C1 segment of cervical spinal cord (tissue), 14 donors: ENCODE measurements around the gene IL18R1.

Source experiments
- DNase-seq, 14 donors: peaks; one replicate each; lab custom pipeline; 2025; lab: John Stamatoyannopoulos, UW

The IL18R1 gene

GRCh38 chr2:102345329-102345920 lies 10.2 kb upstream of the IL18R1 start:
- no peak for DNase-seq

DNA sequence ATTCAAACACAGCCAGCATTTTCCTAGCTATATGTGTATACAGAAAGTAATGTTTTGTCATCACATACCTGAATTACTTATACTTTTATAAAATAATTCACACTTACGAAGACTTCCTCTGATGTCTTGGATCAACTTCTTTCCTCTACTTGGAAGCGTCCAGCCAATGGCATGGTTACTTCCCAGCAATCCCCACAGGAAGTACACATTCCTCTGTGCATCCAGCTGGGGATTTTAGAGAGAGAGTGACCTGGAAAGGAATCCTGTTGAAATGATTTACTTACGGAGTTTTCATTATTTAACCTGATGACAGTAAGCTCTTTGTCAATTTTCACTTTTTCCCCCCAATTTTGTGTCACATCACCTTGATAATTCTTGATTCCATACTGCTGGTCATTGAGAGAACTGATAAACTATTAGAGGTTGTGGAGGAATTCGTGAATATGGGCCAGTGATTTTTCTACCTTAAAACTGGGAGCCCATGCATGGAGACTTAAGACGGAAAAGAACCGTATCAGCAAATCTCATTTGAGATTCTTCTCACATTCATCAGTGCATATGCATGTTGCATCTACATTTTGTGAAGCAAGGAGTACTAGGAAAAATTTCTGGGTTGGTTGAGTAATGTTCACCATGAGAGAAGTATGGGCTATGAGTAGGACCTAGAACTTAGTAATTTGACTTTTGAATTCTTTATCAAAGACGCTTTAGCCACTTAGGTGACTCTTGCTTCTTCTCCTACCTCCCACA lies 9.0 kb upstream of the IL18R1 start:
- no peak for DNase-seq

DNA sequence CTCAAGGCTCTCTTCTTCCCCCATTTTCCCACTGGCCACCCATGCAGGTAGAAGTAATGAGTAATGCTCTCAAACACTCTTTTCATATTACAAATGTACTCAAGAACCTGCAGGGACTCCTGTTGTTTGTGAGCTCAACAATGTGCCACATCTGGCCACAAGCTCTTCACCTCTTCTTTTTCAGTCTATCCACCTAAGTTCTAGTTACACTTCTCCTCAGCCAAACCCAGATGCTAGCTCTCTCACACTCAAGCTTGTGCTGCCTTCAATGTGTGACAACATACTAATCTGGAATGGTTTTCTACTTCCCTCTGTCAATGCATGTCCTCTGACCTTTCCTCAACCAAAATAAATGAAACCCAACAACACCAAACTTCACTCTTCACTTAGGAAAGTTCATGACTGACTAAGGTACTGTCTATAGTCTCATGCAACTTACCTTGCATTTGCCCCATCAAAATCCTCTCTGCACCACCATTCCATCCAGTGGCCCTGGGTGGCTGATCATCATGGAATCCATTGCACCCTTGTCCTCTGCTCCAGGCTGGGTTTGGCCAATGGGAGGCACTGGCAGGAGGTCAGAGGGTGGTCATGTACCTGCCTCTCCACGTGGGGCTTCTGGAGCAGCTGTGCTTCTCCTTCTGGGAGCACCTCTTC lies 5.3 kb upstream of the IL18R1 start:
- no peak for DNase-seq

DNA sequence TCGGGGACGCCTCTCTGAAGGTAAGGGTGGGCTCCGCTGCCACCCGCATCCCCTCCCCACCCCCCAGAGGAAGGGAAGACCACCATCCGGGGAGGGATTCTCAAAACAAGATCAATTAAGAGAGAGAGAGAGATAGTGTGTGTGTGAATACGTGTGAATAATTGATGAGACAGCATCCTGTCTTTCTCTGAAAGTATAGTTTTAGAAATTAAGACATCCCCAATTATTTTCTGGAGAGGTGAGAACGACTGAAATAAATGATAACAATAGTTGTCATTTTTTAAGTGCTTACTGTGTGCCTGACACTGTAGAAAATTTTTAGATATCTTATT lies 751 bp downstream of the IL18R1 start:
- no peak for DNase-seq

GRCh38 chr2:102356741-102357140 lies 1.1 kb downstream of the IL18R1 start:
- DNase-seq = no peak

- no peak for DNase-seq
Observed at GRCh38 chr2:102357937-102358336, 2.3 kb downstream of the IL18R1 start.

DNA sequence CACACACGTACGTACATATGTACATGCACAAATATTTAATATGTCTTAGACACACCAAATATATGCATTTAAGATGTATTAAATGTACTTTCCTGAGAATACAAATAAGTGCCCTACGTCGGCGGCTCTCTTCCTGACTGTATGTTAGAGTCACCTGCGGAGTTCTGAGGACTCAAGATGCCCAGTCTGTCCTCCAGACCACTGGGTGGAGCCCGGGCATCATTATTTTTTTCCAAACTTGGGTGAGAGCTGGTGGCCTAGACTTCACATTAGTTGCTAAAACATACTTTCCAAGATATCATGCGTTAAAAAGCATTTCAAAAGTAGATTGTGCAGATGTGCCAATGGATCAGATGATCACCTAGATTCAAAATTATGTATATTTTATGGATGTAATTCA lies 2.9 kb downstream of the IL18R1 start:
- no peak for DNase-seq

DNA sequence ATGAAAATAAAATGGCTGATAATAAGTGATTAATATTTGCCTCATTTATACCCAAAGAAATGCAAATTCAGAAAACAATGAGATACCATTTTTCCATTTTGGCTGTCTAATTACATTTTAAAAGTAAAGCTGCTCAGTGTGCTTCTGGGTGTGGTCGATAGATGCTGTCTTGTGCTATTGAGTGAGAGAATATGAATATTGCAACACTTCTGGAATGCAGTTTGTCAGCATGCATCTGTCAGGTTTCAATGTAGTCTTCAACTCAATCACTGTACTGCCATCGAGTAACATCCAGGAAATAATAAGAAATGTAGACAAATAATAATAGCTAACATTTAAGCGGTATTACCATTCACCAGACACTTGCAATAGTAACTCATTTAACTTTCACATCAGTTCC lies 3.9 kb downstream of the IL18R1 start:
- no peak for DNase-seq

- DNase-seq = no peak
Observed at GRCh38 chr2:102361632-102362241, 6.1 kb downstream of the IL18R1 start.

DNA sequence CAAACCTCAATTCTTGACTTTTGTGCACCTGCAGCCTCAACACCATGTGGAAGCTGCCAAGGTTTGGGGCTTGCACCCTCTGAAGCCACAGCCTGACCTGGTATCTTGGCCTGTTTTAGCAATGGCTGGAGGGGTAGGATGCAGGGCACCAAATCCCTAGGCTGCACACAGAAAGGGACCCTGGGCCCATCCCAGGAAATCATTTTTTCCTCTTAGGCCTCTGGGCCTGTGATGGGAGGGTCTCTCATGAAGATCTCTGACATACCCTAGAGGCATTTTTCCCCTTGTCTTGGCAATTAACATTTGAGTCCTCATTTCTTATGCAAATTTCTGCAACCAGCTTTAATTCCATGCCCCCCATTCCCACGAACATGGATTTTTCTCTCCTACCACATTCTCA lies 10.2 kb downstream of the IL18R1 start:
- no peak for DNase-seq

GRCh38 chr2:102366406-102367112 lies 11.0 kb downstream of the IL18R1 start:
- DNase-seq = no peak

- no peak for DNase-seq
Observed at GRCh38 chr2:102367331-102367971, 11.9 kb downstream of the IL18R1 start.

DNA sequence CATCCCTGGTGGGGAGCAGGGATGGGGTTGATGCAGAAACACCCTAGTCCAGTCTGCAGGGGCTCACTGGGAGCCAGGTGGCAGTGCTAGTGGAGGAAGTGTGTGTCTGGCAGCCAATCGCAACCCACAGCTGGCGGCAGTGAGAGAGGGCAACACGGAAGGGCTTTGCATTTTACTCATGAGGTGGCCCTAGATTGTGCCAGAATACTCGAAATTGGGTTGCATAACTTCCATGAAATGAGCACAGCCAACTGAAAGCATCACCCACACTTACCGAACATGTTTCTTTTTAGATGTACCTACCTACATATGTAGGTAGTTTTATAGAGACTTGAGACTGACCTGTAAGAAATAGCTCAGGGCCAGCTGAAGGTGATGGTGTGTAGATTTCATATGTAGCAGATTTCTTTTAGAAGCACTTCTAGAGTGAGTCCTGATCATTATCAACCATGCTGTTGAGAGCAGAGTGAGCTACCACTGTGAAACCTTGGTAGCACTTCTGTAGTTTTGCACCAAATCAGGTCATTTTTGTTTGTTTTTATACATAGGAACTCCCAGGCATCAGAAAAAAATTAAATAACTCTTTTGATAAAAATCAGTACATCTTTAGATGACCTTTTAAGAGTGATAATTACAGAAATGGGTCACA lies 13.0 kb downstream of the IL18R1 start:
- DNase-seq = no peak

DNA sequence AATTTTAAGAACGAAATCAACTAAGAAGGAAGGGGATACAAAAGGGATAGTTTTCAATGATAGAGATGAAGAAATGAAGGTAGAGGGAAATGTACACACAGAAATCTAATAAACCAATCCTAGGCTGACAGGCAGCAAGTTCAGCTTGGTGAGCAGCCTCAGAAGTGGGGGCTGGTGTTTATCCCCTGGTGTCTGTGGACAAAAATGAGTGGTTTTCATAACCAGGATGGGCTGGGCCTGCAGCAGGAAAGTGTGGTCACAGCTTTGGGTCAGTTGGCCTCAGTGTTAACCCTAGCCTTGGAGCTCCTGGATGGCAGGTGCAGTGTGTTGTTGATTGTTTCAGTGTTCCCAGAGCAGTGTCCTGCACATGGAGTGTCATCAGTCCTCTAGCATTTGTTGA lies 14.3 kb downstream of the IL18R1 start:
- DNase-seq = no peak

GRCh38 chr2:102376052-102376591 lies 20.5 kb downstream of the IL18R1 start:
- DNase-seq = no peak

DNA sequence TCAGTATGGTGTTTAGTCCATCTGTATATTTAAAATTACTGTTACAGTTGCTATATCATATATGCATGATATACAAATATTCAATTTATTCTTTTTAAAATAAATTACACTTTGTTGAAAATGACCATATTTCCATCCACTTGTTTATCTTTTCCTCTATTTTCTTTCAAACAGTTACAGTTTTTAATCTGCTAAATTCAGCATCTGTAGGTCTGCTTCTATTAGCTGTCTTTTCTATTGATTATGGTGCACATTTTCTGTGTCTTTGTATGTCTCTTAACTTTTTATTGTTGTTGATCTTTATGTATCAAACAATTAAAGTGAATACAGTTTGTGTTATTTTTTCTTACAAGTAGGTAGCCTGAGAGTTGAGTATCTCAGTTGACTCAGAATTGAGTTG lies 28.1 kb downstream of the IL18R1 start:
- no peak for DNase-seq

DNA sequence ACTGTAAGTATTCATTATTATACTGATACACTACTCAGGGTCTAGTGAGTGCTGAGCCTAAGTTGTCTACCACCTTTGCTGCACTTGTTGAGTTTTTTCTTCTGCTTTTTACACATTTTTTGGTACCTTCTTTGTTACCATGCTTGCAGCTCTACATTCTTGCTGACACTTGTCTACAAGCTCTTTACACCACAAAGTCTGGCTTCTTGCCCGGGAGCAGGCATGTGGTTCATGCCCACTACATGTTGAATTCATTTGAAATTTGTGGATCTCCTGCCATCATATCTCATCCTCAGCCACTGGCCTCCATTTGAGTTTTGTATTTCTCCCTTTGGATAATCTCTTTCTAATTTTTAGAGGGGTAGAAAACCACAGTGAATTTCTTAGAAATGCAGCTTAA lies 29.9 kb downstream of the IL18R1 start:
- DNase-seq = no peak

GRCh38 chr2:102386004-102386403 lies 30.4 kb downstream of the IL18R1 start:
- DNase-seq = no peak

DNA sequence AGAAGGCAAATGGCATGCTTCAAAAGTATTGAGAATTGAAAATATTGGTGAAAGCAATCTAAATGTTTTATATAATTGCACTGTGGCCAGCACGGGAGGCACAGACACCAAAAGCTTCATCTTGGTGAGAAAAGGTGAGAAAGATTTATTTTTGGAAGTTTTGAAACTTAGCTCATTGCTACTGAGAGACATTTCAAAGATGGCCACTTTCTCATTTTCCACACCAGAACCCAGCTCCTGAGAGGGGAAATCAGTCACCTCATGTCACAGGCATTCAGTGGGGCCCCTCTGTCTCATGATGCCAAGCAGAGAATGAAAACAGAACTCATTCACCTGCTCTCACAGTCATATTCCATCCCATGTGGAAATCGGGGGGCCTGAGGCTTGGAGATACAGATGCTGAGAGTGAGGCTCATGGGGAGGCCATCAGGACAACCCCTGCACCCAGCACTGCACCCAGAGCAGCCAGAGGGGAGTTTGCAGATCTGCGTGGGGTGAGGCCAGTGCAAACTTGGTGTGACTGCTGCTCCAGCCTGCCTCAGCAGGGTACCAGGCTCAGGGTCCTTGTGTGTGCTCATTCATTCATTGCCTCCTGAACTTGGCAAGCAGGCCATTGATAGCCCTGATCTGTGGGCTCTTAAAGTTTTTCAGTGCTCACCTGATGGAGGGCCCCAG lies 31.4 kb downstream of the IL18R1 start:
- no peak for DNase-seq
